Kidney (tissue), 14 donors: ENCODE measurements around the gene WDR53. TPM values are rescaled to one million over a fixed set of nuclear protein-coding genes. Genes with fewer than 3 reads are reported as not detected.

Source experiments
- DNase-seq, 5 donors: peaks; one replicate each; pipeline ENCODE4 v3.0.0-alpha.2; 2013 to 2020
- FAIRE-seq: peaks from 2 replicates; lab custom pipeline; 2012; peaks lifted over from hg19 to GRCh38; lab: Jason Lieb, UNC
- H3K27ac ChIP-seq, 2 donors: one replicate each; pipeline ENCODE4 v1.7.0; 2013; ENCODE audit warnings: low read depth in 2 of 2, low read length in 2 of 2, inconsistent platforms in 1 of 2
- H3K27me3 ChIP-seq: one replicate; pipeline ENCODE4 v1.7.1; 2013; ENCODE audit warnings: low read length, inconsistent platforms; ENCODE audit not compliant: control insufficient read depth, insufficient read depth
- H3K36me3 ChIP-seq, 3 donors: one replicate each; pipeline versions ENCODE4 v1.7.0 to v1.7.1; 2013; ENCODE audit warnings: low read length in 3 of 3, control low read depth in 1 of 3, inconsistent platforms in 1 of 3; ENCODE audit not compliant: insufficient read depth in 3 of 3, control insufficient read depth in 2 of 3
- H3K4me1 ChIP-seq, 3 donors: one replicate each; pipeline versions ENCODE4 v1.7.0 to v1.7.1; 2013; ENCODE audit warnings: low read length in 3 of 3, inconsistent platforms in 1 of 3, low read depth in 1 of 3; ENCODE audit not compliant: control insufficient read depth in 2 of 3, insufficient read depth in 2 of 3
- H3K4me3 ChIP-seq, 3 donors: one replicate each; pipeline versions ENCODE4 v1.7.0 to v1.8.1; 2013; ENCODE audit warnings: low read length in 3 of 3, control low read depth in 1 of 3, inconsistent platforms in 1 of 3
- H3K9ac ChIP-seq, 3 donors: one replicate each; pipeline versions ENCODE4 v1.7.0 to v1.7.1; 2013; ENCODE audit warnings: low read length in 3 of 3, control low read depth in 1 of 3, inconsistent platforms in 1 of 3
- H3K9me3 ChIP-seq, 3 donors: one replicate each; pipeline versions ENCODE4 v1.7.0 to v1.7.1; 2013; ENCODE audit warnings: low read length in 3 of 3, control low read depth in 1 of 3, inconsistent platforms in 1 of 3; ENCODE audit not compliant: control insufficient read depth in 2 of 3, insufficient read depth in 1 of 3
- CTCF ChIP-seq: IDR thresholded peaks from 3 replicates; pipeline ENCODE4 v1.5.1; 2012; ENCODE audit warnings: mild to moderate bottlenecking, moderate library complexity, borderline replicate concordance; ENCODE audit not compliant: insufficient read depth; ENCODE audit errors: extremely low read depth
- intact Hi-C: fragments of 100-400 bp; cut with DNase I; formaldehyde crosslinking; loops from one replicate; pipeline ENCODE4 v1.11.1; 2022
- polyA plus RNA-seq: library from polyadenylated mRNA; stranded (reverse); fragments of 350-450 nt; fragmentation: Illumina TruSeq; extraction: RNeasy Lipid Tissue Mini Kit (QIAGEN cat#74804); gene quantifications from one replicate; pipeline ENCODE4 v1.2.3, GENCODE V29; 2014; ENCODE audit warnings: low read depth, low replicate concordance; ENCODE audit not compliant: insufficient read depth
- total RNA-seq: library from RNA; stranded (reverse); fragmentation: NEBNext Ultra II Directional; extraction: Animal tissue kit (Norgen Biotek cat#: 25700); gene quantifications from one replicate; pipeline ENCODE4 v1.2.1, GENCODE V29; 2021
- donor health status: control.
- donor health status: control.
- donor health status: control.
- donor health status: control.
- donor health status: control.
- donor health status: DM: yes; HTN: yes; CAD: no.
- donor health status: Normal renal cell carcinoma (clear cell type).

The WDR53 gene
- total and polyA plus RNA-seq, 2 donors from 2014 or later, result 9.0 to 12.3 TPM

GRCh38 chr3:196528639-196529233, 39.6 kb downstream of the WDR53 start:
- no peaks in the 10 kb centered on the region for H3K4me1 ChIP-seq
- no peaks in the 10 kb centered on the region for H3K27me3 ChIP-seq
- H3K4me3 ChIP-seq, result peak overlapping the region; percentile 53 to 63 (median 58)
- intact Hi-C loops, result no loop called here
- H3K36me3 ChIP-seq, result no peaks in the 10 kb centered on the region
- H3K9me3 ChIP-seq, result no peaks in the 10 kb centered on the region
- H3K9ac ChIP-seq, result peak overlapping the region in 1 of 3 donors; percentile 55
- peak; percentile 50 for TF ChIP-seq CTCF
- DNase-seq, result peak; percentile 64 to 86 (median 84)
- no peak for FAIRE-seq
- H3K27ac ChIP-seq, result no peak overlapping the region

- H3K36me3 ChIP-seq, result no peaks in the 10 kb centered on the region
- peaks cover 0 to 4% (median 4%) of the 10 kb centered on the region in 3 donors for H3K9me3 ChIP-seq
- no peak for TF ChIP-seq CTCF
- no peaks in the 10 kb centered on the region for H3K4me1 ChIP-seq
- H3K4me3 ChIP-seq, result no peak overlapping the region
- intact Hi-C loops, result no loop called here
- no peak for DNase-seq
- no peak overlapping the region for H3K9ac ChIP-seq
- H3K27ac ChIP-seq, result no peak overlapping the region
- H3K27me3 ChIP-seq, result no peaks in the 10 kb centered on the region
- FAIRE-seq, result no peak
Observed at GRCh38 chr3:196525141-196525540, 43.2 kb downstream of the WDR53 start.

- no peaks in the 10 kb centered on the region for H3K36me3 ChIP-seq
- H3K9me3 ChIP-seq, result peaks cover 0 to 10% (median 7%) of the 10 kb centered on the region in 3 donors
- FAIRE-seq, result no peak
- no peak overlapping the region for H3K4me3 ChIP-seq
- no peak for DNase-seq
- no peak overlapping the region for H3K9ac ChIP-seq
- no peaks in the 10 kb centered on the region for H3K4me1 ChIP-seq
- H3K27me3 ChIP-seq, result no peaks in the 10 kb centered on the region
- H3K27ac ChIP-seq, result no peak overlapping the region
- no peak for TF ChIP-seq CTCF
- intact Hi-C loops, result no loop called here
Observed at GRCh38 chr3:196524527-196524926, 43.8 kb downstream of the WDR53 start.
